HG03159 (cell line): ENCODE results near the gene SRMS.
"Not testable (repeated sequence)": the region's sequence is repeated elsewhere in the genome, so short reads cannot be mapped to it uniquely, and the experiment has no call there.

Experiments
- ATAC-seq: cut with Tn5 transposase; IDR thresholded peaks from one replicate; pipeline ENCODE4 v1.9.1; 2021; ENCODE audit warnings: mild to moderate bottlenecking, moderate library complexity; ENCODE audit not compliant: unreplicated experiment

Gene SRMS

GRCh38 chr20:63566395-63567135 lies 19.0 kb upstream of the SRMS start:
- no peak for ATAC-seq

DNA sequence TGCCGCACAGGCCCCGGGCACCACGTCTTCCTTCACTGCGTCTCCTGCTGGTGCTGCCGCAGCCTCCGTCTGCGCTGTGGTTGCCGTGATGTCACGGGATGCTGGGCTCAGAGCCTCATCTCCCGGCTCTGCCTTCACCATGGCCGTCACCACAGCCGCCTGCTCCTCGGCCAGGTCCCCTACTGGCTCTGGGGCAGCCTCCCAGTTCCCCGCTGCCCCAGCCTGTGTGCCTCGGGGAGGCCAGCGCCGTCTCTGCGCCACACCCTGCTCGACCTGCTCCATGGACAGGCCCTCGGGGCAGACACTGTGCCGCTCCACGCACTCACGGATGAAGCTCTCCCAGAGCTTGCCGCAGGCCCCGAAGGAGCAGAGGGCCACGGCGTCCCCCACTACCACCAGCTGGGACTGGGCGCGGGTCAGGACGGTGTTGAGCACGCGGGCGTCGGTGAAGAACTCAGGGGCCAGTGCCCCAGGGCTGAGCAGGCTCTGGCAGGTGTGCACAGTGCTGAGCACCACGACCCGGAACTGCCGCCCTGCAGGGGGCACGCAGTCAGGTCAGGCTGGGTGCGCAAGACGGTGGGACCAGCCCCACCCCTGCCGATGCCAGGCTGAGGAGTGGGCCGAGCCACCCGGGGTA lies 18.3 kb upstream of the SRMS start:
- no peak for ATAC-seq

GRCh38 chr20:63565021-63565698 lies 17.6 kb upstream of the SRMS start:
- no peak for ATAC-seq

DNA sequence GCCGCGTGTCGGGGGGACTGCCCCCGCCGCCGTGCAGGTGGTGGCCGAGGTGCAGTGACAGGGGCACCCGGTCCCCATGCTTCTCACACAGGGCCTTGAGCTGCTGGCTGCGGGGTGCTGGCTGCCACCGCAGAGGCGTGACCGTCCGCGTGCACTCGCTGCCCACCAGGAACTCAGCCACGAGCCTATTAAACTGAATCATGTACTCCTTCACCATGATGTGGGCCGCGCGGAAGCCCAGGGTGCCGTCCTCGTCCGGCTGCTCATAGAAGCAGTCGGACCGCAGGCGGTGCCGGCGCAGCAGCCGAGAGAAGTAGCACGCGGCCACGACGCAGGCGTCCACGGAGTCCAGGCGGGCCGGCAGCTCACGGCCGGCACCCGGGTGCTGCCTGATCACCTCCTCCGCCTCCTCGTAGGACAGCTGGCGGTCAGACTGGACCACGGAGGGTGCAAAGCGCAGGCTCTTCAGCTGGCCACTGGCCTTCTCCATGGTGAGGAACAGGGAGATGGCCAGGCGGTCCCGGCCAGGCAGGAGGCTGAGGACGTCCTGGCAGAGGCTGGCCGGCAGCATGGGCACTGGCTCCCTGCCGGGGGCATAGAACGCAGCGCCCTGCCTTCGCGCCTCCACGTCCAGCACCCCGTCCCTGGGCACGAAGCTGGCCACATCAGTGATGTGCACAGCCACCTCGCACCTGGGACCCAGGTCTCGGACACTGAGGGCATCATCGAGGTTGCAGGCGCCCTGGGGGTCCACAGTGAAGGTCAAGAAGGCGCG lies 16.7 kb upstream of the SRMS start:
- ATAC-seq: no peak

- ATAC-seq: no peak
These were observed 15.8 kb upstream of the SRMS start for GRCh38 chr20:63563225-63563935.

DNA sequence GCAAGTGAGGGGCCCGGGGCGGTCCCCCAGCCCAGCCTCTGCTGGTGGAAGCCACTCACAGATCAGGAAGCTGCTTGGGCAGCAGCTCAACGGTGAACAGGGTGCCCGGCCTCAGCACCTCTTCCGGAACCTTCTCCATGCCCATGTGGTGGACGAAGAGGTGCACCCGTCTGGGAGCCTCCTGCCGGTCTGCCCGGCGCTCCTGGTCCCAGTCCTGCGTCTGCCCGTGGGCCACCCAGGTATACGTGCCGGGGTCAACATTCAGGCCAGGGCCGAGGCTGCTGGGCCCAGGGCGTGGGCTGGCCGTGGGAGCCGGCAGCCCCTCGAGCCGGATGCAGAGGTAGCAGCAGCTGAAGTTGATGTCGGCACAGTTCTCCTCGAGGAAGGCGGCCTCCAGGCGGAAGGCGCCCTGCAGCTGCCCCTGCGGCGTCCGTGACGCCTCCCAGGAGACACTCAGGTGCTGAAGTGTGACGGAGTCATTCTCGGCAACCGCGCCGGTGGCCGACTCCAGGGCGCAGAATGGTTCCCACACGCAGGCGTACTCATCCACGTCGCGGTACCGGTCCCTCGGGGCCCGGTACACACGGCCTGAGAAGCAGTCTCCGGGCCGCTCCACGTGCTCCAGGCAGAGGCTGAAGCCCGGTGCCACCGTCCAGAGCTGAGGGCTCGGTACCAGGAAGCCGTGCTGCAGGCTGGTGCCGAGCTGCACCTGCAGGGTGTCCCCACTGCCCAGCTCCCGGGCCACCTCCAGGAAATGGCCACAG lies 15.1 kb upstream of the SRMS start:
- no peak for ATAC-seq

DNA sequence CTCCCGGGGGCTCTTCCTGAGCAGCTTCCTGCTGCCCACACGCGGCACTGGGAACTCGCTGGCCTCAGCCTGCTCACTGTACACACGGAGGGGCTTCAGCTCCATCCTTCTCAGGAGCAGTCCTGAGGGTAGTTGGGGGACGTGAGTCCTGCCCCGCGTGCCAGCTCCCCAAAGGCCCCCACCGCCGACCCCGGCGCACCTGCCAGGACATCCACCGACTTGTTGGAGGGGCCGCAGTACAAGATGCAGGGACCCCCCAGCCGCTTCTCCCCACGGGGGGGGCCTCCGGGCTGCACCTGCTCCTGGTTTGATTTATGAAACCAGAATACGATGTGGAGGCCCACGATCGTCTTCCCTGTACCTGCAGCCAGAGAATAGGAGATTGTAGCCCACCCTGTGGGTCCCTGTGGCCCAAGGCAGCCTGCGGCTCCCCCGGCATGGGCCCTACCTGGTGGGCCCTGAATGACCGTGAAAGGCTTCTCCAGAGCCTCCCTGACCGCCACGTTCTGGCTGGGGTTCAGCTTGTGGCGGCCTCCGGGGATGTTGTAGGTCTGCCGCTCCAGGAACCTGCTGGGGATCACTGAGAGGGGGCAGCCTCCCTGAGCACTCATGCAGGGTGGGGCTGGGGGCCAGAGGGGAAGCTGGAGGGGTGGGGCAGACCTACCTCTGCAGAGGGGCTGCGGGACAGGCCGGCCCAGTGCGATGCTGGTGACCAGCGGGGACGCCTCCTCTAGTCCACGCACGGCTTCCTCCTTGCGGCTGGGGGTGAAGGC lies 14.3 kb upstream of the SRMS start:
- ATAC-seq: no peak

DNA sequence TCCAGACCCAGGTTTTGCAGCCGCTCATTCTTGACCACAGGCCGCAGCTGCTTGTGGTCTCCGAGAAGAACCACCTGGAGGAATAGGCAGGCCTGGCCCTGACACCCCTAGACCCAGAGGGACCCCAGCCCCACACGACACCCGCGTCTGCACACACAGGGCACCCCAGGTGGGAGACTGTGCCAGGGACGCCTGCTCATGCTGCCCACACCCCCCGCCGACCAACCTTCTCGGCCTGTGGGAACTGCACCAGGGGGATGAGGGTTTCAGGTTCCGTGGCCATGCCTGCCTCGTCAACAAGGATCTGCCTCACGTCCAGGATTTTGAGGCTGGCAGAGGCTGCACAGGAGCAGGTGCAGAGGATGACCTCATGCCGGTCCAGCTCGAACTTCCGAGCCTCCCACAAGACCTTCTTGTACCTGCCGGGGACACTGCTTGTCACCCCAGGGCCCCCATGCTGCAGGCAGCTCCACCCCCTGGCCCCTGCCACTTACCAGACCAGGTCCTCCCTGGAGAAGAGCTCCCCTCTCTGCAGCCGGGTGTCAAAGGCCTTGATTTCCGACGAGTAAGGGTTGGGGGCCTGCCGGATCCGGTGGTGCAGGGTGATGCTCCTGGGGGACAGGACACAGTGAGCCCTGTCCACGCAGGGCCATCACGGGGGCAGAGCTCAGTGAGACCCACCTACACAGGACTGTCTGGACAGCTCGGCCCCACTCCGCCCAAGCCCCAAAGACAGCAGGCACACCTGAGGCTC lies 13.5 kb upstream of the SRMS start:
- ATAC-seq: no peak

GRCh38 chr20:63560333-63560805 lies 12.8 kb upstream of the SRMS start:
- no peak for ATAC-seq

DNA sequence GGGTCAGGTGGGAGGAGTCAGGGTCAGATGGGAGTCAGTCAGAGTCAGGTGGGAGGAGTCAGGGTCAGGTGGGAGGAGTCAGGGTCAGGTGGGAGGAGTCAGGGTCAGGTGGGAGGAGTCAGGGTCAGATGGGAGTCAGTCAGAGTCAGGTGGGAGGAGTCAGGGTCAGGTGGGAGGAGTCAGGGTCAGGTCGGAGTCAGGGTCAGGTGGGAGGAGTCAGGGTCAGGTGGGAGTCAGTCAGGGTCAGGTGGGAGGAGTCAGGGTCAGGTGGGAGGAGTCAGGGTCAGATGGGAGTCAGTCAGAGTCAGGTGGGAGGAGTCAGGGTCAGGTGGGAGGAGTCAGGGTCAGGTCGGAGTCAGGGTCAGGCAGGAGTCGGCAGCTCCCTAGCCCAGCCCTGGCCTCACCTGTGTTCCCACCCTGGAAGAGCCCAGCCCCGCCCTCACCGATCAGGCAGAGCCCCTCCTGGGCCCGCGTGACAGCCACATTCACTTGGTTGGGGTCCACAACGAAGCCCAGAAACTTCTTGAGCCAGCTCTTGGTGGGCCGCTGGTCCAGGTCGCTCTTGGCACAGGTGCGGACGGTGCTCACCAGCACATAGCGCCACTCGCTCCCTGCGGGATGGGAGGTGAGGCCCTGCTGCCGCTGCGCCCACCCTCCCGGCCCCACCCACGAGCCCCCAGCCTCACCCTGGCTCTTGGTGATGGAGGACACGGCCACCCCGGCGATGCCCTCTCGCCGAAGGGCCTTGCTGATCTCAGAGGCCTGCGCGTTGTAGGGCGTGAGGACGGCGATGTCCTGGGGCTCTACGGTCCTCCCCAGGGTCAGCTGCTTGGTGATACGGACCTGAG lies 12.2 kb upstream of the SRMS start:
- not testable (repeated sequence) for ATAC-seq

DNA sequence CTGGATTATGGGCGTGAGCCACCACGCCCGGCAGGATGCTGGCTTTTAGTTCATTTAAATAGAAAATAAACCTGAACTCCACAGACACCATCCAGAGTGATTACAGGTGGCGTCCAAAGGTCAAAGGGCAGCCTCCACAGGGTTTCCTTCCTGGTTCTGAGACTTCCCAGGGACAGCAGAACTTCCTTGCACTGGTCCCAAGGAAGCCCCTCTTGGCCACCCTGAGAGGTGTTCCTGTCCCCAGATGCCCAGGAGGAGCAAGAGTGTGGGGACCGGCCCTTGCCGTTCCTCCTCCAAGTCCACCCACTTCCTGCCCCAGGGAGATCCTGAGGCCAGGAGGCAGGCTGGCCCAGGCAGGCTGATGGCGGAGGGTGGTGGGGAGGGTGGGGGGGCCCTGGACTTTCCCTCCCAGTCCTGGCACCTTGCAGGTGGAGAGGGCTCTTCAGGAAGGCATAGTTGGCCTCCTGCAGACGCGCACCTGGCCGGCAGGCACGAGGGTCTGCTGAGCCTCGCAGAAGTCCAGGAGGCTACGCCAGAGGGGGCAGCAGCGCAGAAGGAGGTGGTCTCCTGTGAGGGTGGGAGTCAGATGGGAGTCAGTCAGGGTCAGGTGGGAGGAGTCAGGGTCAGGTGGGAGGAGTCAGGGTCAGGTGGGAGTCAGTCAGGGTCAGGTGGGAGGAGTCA lies 11.4 kb upstream of the SRMS start:
- ATAC-seq: no peak

- no peak for ATAC-seq
These were observed 9.9 kb upstream of the SRMS start for GRCh38 chr20:63557481-63557891.

- no peak for ATAC-seq
These were observed 9.4 kb upstream of the SRMS start for GRCh38 chr20:63556873-63557478.

DNA sequence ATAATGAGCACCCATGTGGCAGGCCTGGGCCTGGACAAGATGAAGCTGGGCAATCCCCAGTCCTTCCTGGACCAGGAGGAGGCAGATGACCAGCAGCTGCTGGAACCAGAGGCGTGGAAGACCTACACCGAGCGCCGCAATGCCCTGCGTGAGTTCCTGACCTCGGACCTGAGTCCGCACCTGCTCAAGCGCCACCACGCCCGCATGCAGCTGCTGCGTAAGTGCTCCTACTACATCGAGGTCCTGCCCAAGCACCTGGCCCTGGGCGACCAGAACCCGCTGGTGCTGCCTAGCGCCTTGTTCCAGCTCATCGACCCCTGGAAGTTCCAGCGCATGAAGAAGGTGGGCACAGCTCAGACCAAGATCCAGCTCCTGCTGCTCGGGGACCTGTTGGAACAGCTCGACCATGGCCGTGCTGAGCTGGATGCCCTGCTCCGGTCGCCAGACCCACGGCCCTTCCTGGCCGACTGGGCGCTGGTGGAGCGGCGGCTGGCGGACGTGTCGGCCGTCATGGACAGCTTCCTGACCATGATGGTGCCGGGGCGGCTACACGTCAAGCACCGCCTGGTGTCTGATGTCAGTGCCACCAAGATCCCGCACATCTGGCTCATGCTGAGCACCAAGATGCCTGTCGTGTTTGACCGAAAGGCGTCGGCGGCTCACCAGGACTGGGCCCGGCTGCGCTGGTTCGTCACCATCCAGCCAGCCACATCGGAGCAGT lies 8.3 kb upstream of the SRMS start:
- ATAC-seq: no peak

DNA sequence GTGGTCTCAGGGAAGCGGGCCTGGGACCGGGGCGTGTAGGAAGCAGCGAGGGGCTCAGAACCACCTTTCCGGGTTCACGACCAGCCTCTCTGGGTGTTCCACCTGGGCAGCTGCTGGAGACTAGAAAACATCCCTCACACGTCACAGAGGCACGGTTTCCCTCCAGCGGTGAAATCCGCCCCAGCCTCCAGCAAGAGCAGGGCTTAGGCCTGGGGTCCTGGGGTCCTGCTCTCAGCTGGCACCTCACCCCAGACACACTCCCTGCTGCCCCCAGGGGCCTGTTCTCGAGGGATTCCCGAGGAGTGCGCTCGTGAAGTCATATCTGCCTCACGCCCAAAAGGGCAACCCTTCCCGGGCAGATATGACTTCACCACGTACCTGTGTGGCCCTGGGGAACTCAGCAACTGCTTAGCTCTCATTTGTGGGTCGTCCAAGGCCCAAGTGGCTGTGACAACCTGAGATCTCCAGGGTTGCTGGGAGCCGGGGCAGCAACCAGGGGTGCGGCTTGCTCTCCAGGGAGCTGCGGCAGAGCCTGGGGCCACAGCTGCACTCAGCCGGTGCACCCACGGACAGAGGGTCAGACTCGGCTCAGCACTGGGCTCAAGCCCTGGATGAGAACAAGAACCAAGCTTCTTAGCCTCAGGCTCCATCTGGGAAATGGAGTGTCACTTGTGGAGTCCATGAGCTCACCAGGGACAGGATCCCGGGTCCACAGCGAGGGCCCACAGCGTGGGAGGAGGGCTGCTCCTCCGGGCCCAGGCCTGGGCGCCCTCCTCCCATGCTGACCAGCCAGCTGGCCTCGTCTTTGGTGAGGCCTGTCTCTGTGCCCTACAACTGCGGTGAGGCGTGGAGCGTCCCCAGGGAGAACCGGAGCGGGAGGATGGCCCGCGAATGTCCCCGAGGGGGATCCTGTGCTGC lies 7.1 kb upstream of the SRMS start:
- no peak for ATAC-seq
